Measurements from ENCODE around the gene C9orf43. TPM values are rescaled to one million over a fixed set of nuclear protein-coding genes. Genes with fewer than 3 reads are reported as not detected.

C9orf43 gene
- total RNA-seq, 3 donors from 2014 or later (not counting 1 experiment from before 2014, with no cell fraction given): 0.45 to 0.71 (median 0.50) TPM

- Histone ChIP-seq H3K36me3 (ENCODE audit: control insufficient read depth, insufficient read depth, low read length) (no peaks in the 10 kb centered on the region), H3K4me3 (ENCODE audit: low read length) (no peak overlapping the region), H3K9me3 (ENCODE audit: control insufficient read depth, insufficient read depth, low read length) (no peaks in the 10 kb centered on the region), H3K4me1 (ENCODE audit: control insufficient read depth, insufficient read depth, low read length) (no peaks in the 10 kb centered on the region), H3K27me3 (ENCODE audit: control insufficient read depth, insufficient read depth, low read length) (no peaks in the 10 kb centered on the region), H3K27ac (ENCODE audit: low read length) (no peak overlapping the region)
- WGBS (ENCODE audit: insufficient coverage): 92% methylated on average over 2 of the region's 3 CpGs
- no peak for TF ChIP-seq CTCF (IDR thresholded peaks at IDR 0.05)
- intact Hi-C loops (cut with micrococcal nuclease): no loop called here
- H3K36me3 Mint-ChIP-seq: no peaks in the 10 kb centered on the region
- H3K27ac Mint-ChIP-seq: no peak overlapping the region
- DNase-seq (no peak), ATAC-seq (no peak)
- H3K4me3 Mint-ChIP-seq: no peak overlapping the region
- no peaks in the 10 kb centered on the region for H3K4me1 Mint-ChIP-seq
- peaks cover 19 to 35% of the 10 kb centered on the region in 2 donors for H3K27me3 Mint-ChIP-seq (ENCODE audit: low read depth in 2 of 2)
- no peaks in the 10 kb centered on the region for H3K9me3 Mint-ChIP-seq
Observed at GRCh38 chr9:113421726-113422125, 11.2 kb downstream of the C9orf43 start.

- H3K4me1 Mint-ChIP-seq: no peaks in the 10 kb centered on the region
- no peaks in the 10 kb centered on the region for H3K36me3 Mint-ChIP-seq
- Histone ChIP-seq H3K27me3 (ENCODE audit: control insufficient read depth, insufficient read depth, low read length) (no peaks in the 10 kb centered on the region), H3K9me3 (ENCODE audit: control insufficient read depth, insufficient read depth, low read length) (no peaks in the 10 kb centered on the region), H3K36me3 (ENCODE audit: control insufficient read depth, insufficient read depth, low read length) (no peaks in the 10 kb centered on the region), H3K4me3 (ENCODE audit: low read length) (no peak overlapping the region), H3K4me1 (ENCODE audit: control insufficient read depth, insufficient read depth, low read length) (no peaks in the 10 kb centered on the region), H3K27ac (ENCODE audit: low read length) (no peak overlapping the region)
- intact Hi-C loops (cut with micrococcal nuclease): no loop called here
- H3K9me3 Mint-ChIP-seq: no peaks in the 10 kb centered on the region
- H3K27ac Mint-ChIP-seq: peak overlapping the region in 1 of 2 donors; percentile 48
- no peak for TF ChIP-seq CTCF (IDR thresholded peaks at IDR 0.05)
- DNase-seq: no peak
- H3K27me3 Mint-ChIP-seq (ENCODE audit: low read depth in 2 of 2): peaks cover 19 to 28% of the 10 kb centered on the region in 2 donors
- 10% methylated on average over 2 of the region's 2 CpGs for WGBS (ENCODE audit: insufficient coverage)
- no peak for ATAC-seq
- no peak overlapping the region for H3K4me3 Mint-ChIP-seq
Observed at GRCh38 chr9:113425072-113425471, 14.5 kb downstream of the C9orf43 start.

- no peaks in the 10 kb centered on the region for H3K4me1 Mint-ChIP-seq
- intact Hi-C loops (cut with micrococcal nuclease): no loop called here
Observed at GRCh38 chr9:113426701-113427100, 16.2 kb downstream of the C9orf43 start.

More at GRCh38 chr9:113426701-113427100, 16.2 kb downstream of the C9orf43 start:
- no peak overlapping the region for H3K4me3 ChIP-seq (ENCODE audit: low read length)
- no peaks in the 10 kb centered on the region for H3K9me3 ChIP-seq (ENCODE audit: control insufficient read depth, insufficient read depth, low read length)
- H3K36me3 ChIP-seq (ENCODE audit: control insufficient read depth, insufficient read depth, low read length): no peaks in the 10 kb centered on the region
- no peaks in the 10 kb centered on the region for H3K4me1 ChIP-seq (ENCODE audit: control insufficient read depth, insufficient read depth, low read length)
- no peak for TF ChIP-seq CTCF (IDR thresholded peaks at IDR 0.05)
- no peaks in the 10 kb centered on the region for H3K27me3 ChIP-seq (ENCODE audit: control insufficient read depth, insufficient read depth, low read length)
- H3K9me3 Mint-ChIP-seq: no peaks in the 10 kb centered on the region
- no peaks in the 10 kb centered on the region for H3K36me3 Mint-ChIP-seq
- H3K27ac Mint-ChIP-seq: no peak overlapping the region
- no peak overlapping the region for H3K4me3 Mint-ChIP-seq
- H3K27ac ChIP-seq (ENCODE audit: low read length): no peak overlapping the region
- peaks cover 19 to 28% of the 10 kb centered on the region in 2 donors for H3K27me3 Mint-ChIP-seq (ENCODE audit: low read depth in 2 of 2)
- ATAC-seq (no peak), DNase-seq (no peak)
- 83% methylated on average over 1 of the region's 1 CpG for whole genome bisulfite sequencing (ENCODE audit: insufficient coverage)
